Smooth muscle cell (in vitro differentiated cells): Measurements from ENCODE around the gene TWIST2. TPM values are rescaled to one million over a fixed set of nuclear protein-coding genes. Genes with fewer than 3 reads are reported as not detected.

Source experiments
- DNase-seq: peaks from one replicate; lab custom pipeline; 2025; ENCODE audit not compliant: unreplicated experiment; lab: John Stamatoyannopoulos, UW
- H2AFZ ChIP-seq: fragments of 200-600 bp; sonication (generic); 2 replicates; pipeline ENCODE4 v1.6.0; 2016; ENCODE audit warnings: antibody characterized with exemption, low read depth, mild to moderate bottlenecking
- H3F3A ChIP-seq: fragments of 200-600 bp; sonication (generic); 2 replicates; pipeline ENCODE4 v1.6.0; 2017; ENCODE audit warnings: antibody characterized with exemption, low read depth
- H3K27ac ChIP-seq: fragments of 200-600 bp; sonication (generic); 2 replicates; pipeline ENCODE4 v1.5.1; 2016; ENCODE audit warnings: low read depth, mild to moderate bottlenecking
- H3K27me3 ChIP-seq: fragments of 200-600 bp; sonication (generic); 2 replicates; pipeline ENCODE4 v1.6.1; 2016; ENCODE audit warnings: low read depth, mild to moderate bottlenecking
- H3K36me3 ChIP-seq: fragments of 200-600 bp; sonication (generic); 2 replicates; pipeline ENCODE4 v1.5.1; 2016; ENCODE audit warnings: low read depth
- H3K4me1 ChIP-seq: fragments of 200-600 bp; sonication (generic); 2 replicates; pipeline ENCODE4 v1.5.1; 2016; ENCODE audit warnings: low read depth
- H3K4me2 ChIP-seq: fragments of 200-600 bp; sonication (generic); 2 replicates; pipeline ENCODE4 v1.6.0; 2016; ENCODE audit warnings: mild to moderate bottlenecking
- H3K4me3 ChIP-seq: fragments of 200-600 bp; sonication (generic); 2 replicates; pipeline ENCODE4 v1.5.1; 2016; ENCODE audit warnings: mild to moderate bottlenecking
- H3K79me2 ChIP-seq: fragments of 200-600 bp; sonication (generic); 2 replicates; pipeline ENCODE4 v1.6.0; 2016; ENCODE audit warnings: low read depth, mild to moderate bottlenecking
- H3K9ac ChIP-seq: fragments of 200-600 bp; sonication (generic); 2 replicates; pipeline ENCODE4 v1.6.0; 2016; ENCODE audit warnings: low read depth
- H3K9me3 ChIP-seq: fragments of 200-600 bp; sonication (generic); replicated peaks from 2 replicates; pipeline ENCODE4 v1.5.1; 2016; ENCODE audit warnings: low read depth
- H4K20me1 ChIP-seq: fragments of 200-600 bp; sonication (generic); 2 replicates; pipeline ENCODE4 v1.6.0; 2016; ENCODE audit warnings: low read depth
- WGBS: methylation state at CpG from one replicate; pipeline ENCODE4 v1.1.7; 2016; ENCODE audit warnings: low lambda C conversion rate; 5-methylcytosine and 5-hydroxymethylcytosine counted together
- polyA plus RNA-seq: library from polyadenylated mRNA; unstranded; fragments of >200 nt; fragmentation: Nextera tagmentation; extraction: Ambion mirVana; gene quantifications from 2 replicates; pipeline ENCODE4 v1.2.1, GENCODE V29; 2016
- total RNA-seq: library from RNA; depleted of rRNA; stranded (reverse); fragments of >200 nt; gene quantifications from 2 replicates; pipeline ENCODE4 v1.2.3, GENCODE V29; 2014
- TF ChIP-seq, protein P1 (sequence below): fragments of 200-600 bp; sonication (generic); IDR thresholded peaks from 2 replicates; pipeline ENCODE4 v1.5.1; 2017; ENCODE audit warnings: borderline replicate concordance, mild to moderate bottlenecking, antibody characterized with exemption; ENCODE audit not compliant: insufficient read depth, poor library complexity, severe bottlenecking

Gene TWIST2
- total and polyA plus RNA-seq, 2 experiments from 2014 or later, result 1.0 to 2.4 TPM

DNA sequence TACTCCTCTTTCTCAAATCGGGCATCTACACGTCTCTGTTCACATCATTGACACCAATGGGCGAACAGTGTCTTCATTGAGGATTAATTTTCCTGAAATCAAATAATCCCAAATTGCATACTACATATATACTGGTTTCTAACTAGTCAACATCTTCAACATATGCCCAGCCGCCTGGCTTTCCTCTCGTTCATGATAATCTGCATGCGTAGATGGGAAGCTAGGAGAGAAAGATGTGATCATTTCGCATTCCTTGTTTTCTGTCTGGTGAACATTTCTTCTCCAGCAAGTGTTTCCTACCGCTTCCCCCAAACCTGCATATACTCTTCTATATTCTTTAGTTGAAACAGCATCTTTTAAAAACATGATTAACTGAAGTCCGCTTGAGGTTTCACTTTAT, 7.4 kb downstream of the TWIST2 start:
- Histone ChIP-seq H3K27ac (no peak overlapping the region), H3K4me1 (no peaks in the 10 kb centered on the region), H3F3A (no peaks in the 10 kb centered on the region), H3K36me3 (no peaks in the 10 kb centered on the region), H3K4me2 (no peak overlapping the region), H3K9ac (no peak overlapping the region), H3K9me3 (no peaks in the 10 kb centered on the region), H3K27me3 (peaks cover 19% of the 10 kb centered on the region), H3K4me3 (no peak overlapping the region), H4K20me1 (no peaks in the 10 kb centered on the region), H3K79me2 (no peaks in the 10 kb centered on the region), H2AFZ (no peak overlapping the region)
- DNase-seq, result no peak
- TF ChIP-seq, protein P1, sequence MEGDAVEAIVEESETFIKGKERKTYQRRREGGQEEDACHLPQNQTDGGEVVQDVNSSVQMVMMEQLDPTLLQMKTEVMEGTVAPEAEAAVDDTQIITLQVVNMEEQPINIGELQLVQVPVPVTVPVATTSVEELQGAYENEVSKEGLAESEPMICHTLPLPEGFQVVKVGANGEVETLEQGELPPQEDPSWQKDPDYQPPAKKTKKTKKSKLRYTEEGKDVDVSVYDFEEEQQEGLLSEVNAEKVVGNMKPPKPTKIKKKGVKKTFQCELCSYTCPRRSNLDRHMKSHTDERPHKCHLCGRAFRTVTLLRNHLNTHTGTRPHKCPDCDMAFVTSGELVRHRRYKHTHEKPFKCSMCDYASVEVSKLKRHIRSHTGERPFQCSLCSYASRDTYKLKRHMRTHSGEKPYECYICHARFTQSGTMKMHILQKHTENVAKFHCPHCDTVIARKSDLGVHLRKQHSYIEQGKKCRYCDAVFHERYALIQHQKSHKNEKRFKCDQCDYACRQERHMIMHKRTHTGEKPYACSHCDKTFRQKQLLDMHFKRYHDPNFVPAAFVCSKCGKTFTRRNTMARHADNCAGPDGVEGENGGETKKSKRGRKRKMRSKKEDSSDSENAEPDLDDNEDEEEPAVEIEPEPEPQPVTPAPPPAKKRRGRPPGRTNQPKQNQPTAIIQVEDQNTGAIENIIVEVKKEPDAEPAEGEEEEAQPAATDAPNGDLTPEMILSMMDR, result no peak
- WGBS, result 94% methylated on average over 9 of the region's 9 CpGs

DNA sequence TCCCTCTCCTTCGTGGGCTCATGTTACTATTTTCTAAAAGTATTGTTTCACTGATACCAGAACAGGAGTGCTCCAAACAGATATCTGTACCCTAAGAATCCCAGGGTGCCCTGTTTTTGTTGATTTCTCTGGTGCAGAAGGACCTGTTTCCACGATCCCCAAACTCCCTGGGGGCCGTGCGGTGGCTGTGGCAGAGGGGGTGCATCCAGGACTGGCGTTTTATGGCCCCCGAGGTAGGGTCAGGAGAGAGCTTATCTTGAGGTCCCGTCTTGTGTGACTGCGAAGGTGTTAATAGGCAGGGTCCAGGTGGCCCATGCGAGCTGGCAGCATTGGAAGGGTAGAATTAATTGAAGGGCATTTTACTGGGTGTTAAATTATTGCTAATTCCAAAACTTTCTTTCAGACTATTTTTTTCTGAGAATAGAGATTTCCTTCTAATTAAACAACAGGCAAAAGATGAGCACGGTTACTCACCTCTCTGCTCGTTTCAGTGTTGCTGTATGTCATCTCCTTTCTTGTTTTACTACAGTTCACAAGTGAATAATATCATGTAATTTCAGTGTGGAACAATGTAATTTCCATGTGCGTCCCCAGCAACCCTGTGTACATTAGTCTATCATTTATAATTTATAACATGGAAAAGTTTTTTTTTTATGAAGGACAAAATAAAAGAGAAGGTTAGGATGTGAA, 8.2 kb downstream of the TWIST2 start:
- Histone ChIP-seq H3F3A (no peaks in the 10 kb centered on the region), H2AFZ (no peak overlapping the region), H3K27ac (no peak overlapping the region), H3K9me3 (no peaks in the 10 kb centered on the region), H4K20me1 (no peaks in the 10 kb centered on the region), H3K4me3 (no peak overlapping the region), H3K36me3 (no peaks in the 10 kb centered on the region), H3K27me3 (peaks cover 11% of the 10 kb centered on the region), H3K4me1 (no peaks in the 10 kb centered on the region), H3K4me2 (no peak overlapping the region), H3K79me2 (no peaks in the 10 kb centered on the region), H3K9ac (no peak overlapping the region)
- DNase-seq, result no peak
- TF ChIP-seq, protein P1, result no peak
- 93% methylated on average over 12 of the region's 12 CpGs for WGBS

DNA sequence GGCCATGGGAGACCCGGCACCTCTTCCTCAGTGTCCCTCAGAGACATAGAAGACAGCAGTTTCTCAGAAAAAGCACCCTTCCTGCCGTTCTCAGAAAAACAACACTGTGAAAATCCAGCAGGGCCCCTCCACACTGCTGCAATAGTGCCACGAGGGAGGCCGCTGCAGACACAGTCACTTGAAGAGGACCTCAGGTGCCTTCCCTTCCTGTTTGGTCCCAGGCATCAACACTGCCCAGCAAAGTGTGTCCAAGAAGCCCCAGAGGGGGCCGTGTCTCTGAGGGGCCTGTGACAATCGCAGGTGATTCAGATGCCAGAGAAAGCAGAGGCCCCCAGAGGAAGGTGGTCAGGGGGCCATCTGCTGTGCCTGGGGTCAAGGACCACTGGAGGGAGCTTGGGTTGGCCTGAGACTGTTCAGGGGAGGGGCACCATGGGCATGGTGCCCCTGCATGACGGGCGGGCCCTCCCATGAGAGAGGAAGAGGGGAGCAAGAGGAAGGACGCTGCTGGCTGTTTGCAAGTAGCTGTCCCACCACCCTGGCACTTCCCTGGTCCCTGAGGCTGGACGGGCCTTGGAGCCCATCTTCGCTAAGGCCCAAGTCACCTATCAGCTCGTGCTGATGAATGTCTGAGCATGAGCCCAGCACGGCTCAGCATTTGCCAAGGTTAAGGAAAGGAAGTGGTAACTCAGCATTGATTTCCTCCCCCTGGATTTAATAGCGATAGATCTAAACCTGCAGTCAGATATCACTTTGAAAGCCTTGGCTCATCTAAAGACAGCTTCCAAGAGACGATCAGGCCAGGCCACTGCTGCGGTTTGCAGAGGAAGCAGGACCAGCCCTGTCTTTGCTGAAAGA, 9.1 kb downstream of the TWIST2 start:
- no peaks in the 10 kb centered on the region for H3F3A ChIP-seq
- no peak for DNase-seq
- H3K79me2 ChIP-seq, result no peaks in the 10 kb centered on the region
- H3K9me3 ChIP-seq, result no peaks in the 10 kb centered on the region
- H4K20me1 ChIP-seq, result no peaks in the 10 kb centered on the region
- no peaks in the 10 kb centered on the region for H3K36me3 ChIP-seq
- no peak overlapping the region for H3K27ac ChIP-seq
- H2AFZ ChIP-seq, result no peak overlapping the region
- H3K4me2 ChIP-seq, result no peak overlapping the region
- H3K9ac ChIP-seq, result no peak overlapping the region
- 88% methylated on average over 16 of the region's 16 CpGs for WGBS
- no peak overlapping the region for H3K4me3 ChIP-seq
- TF ChIP-seq, protein P1, result no peak
- no peaks in the 10 kb centered on the region for H3K4me1 ChIP-seq
- H3K27me3 ChIP-seq, result peaks cover 3% of the 10 kb centered on the region
